IMR-90 (cell line): ENCODE measurements around the gene STING1. TPM values are rescaled to one million over a fixed set of nuclear protein-coding genes. Genes with fewer than 3 reads are reported as not detected.

Experiments used
- ATAC-seq: fragments of 200-7000 bp; cut with Tn5 transposase; 2 replicates; pipeline ENCODE4 v1.9.1; 2020; ENCODE audit warnings: low read depth, mild to moderate bottlenecking, moderate library complexity
- BruUV-seq: library from RNA; stranded (reverse); fragments of 400-500 nt; replicated peaks from 2 replicates; lab custom pipeline; 2021; lab: Mats Ljungman, UMichigan
- CTCF ChIA-PET: fragments of 300-600 bp; formaldehyde crosslinking; extraction: SDS; loops from one replicate; lab custom pipeline; 2021; ENCODE audit warnings: antibody characterized with exemption; lab: Yijun Ruan, JAX
- POLR2A ChIA-PET: fragments of 300-600 bp; sonication (Branson Sonifier 250); formaldehyde crosslinking; loops from one replicate; lab custom pipeline; 2022; ENCODE audit warnings: antibody characterized with exemption; ENCODE audit not compliant: unreplicated experiment; lab: Charles Lee
- DNase-seq: peaks from one replicate; pipeline ENCODE4 v3.0.0; 2013
- H2AFZ ChIP-seq: replicated peaks from 2 replicates; pipeline ENCODE3; 2013; ENCODE audit warnings: low read length, mild to moderate bottlenecking; ENCODE audit not compliant: poor library complexity
- H2AK5ac ChIP-seq: 2 replicates; pipeline ENCODE4 v1.6.1; 2013; ENCODE audit warnings: low read depth, low read length, inconsistent platforms
- H2AK9ac ChIP-seq: replicated peaks from 2 replicates; pipeline ENCODE3; 2013; ENCODE audit warnings: mild to moderate bottlenecking, low read depth, low read length, moderate library complexity; ENCODE audit not compliant: poor library complexity
- H2BK120ac ChIP-seq: 2 replicates; pipeline ENCODE4 v1.6.1; 2013; ENCODE audit warnings: low read depth, low read length, inconsistent platforms
- H2BK15ac ChIP-seq: 3 replicates; pipeline ENCODE4 v1.6.1; 2013; ENCODE audit warnings: low read depth, low read length, inconsistent platforms
- H2BK20ac ChIP-seq: 2 replicates; pipeline ENCODE4 v1.6.1; 2013; ENCODE audit warnings: low read depth, mild to moderate bottlenecking, inconsistent platforms, low read length, moderate library complexity
- H2BK5ac ChIP-seq: 2 replicates; pipeline ENCODE4 v1.6.1; 2013; ENCODE audit warnings: mild to moderate bottlenecking, low read depth, low read length, inconsistent platforms; ENCODE audit not compliant: poor library complexity, severe bottlenecking
- H3K14ac ChIP-seq: replicated peaks from 2 replicates; pipeline ENCODE4 v1.6.1; 2013; ENCODE audit warnings: low read depth, low read length, inconsistent platforms
- H3K18ac ChIP-seq: 2 replicates; pipeline ENCODE4 v1.6.1; 2013; ENCODE audit warnings: low read depth, low read length, control low read depth
- H3K23ac ChIP-seq: 2 replicates; pipeline ENCODE4 v1.6.1; 2013; ENCODE audit warnings: low read depth, low read length, inconsistent platforms
- H3K27ac ChIP-seq: 2 replicates; pipeline ENCODE4 v1.5.1; 2013; ENCODE audit warnings: mild to moderate bottlenecking, control low read depth, low read length; ENCODE audit not compliant: insufficient read depth
- H3K27me3 ChIP-seq: 2 replicates; pipeline ENCODE4 v1.6.1; 2013; ENCODE audit warnings: low read length; ENCODE audit not compliant: control insufficient read depth, insufficient read depth
- H3K36me3 ChIP-seq: 2 replicates; pipeline ENCODE4 v1.6.1; 2013; ENCODE audit warnings: low read length, mixed read lengths; ENCODE audit not compliant: control insufficient read depth, insufficient read depth
- H3K4ac ChIP-seq: 2 replicates; pipeline ENCODE4 v1.6.1; 2013; ENCODE audit warnings: low read depth, low read length, inconsistent platforms
- H3K4me1 ChIP-seq: 2 replicates; pipeline ENCODE4 v1.6.1; 2013; ENCODE audit warnings: low read length, mixed read lengths; ENCODE audit not compliant: control insufficient read depth, insufficient read depth
- H3K4me2 ChIP-seq: 2 replicates; pipeline ENCODE4 v1.6.1; 2013; ENCODE audit warnings: low read depth, mild to moderate bottlenecking, control low read depth, low read length, moderate library complexity
- H3K4me3 ChIP-seq: 2 replicates; pipeline ENCODE4 v1.5.1; 2013; ENCODE audit warnings: low read depth, mild to moderate bottlenecking, control low read depth, low read length, moderate library complexity; ENCODE audit not compliant: insufficient read depth
- H3K56ac ChIP-seq: 2 replicates; pipeline ENCODE4 v1.6.1; 2013; ENCODE audit warnings: low read length, inconsistent platforms; ENCODE audit not compliant: insufficient read depth; ENCODE audit errors: extremely low read depth
- H3K79me1 ChIP-seq, 2 experiments: 2 replicates each; pipeline ENCODE4 v1.6.1; 2013; ENCODE audit warnings: low read length in 2 of 2, inconsistent platforms in 1 of 2, low read depth in 1 of 2
- H3K9ac ChIP-seq: 2 replicates; pipeline ENCODE4 v1.6.1; 2013; ENCODE audit warnings: low read depth, low read length, control low read depth
- H3K9me1 ChIP-seq: 2 replicates; pipeline ENCODE4 v1.6.1; 2013; ENCODE audit warnings: low read length, inconsistent platforms; ENCODE audit not compliant: insufficient read depth
- H3K9me3 ChIP-seq: 2 replicates; pipeline ENCODE4 v1.6.1; 2013; ENCODE audit warnings: low read length; ENCODE audit not compliant: control insufficient read depth, insufficient read depth
- H4K20me1 ChIP-seq: 2 replicates; pipeline ENCODE4 v1.6.1; 2013; ENCODE audit warnings: low read length, inconsistent platforms; ENCODE audit not compliant: insufficient read depth
- H4K5ac ChIP-seq: 2 replicates; pipeline ENCODE4 v1.6.1; 2013; ENCODE audit warnings: mild to moderate bottlenecking, low read depth, low read length, control low read depth
- H4K8ac ChIP-seq, 2 experiments: 2 replicates each; pipeline ENCODE4 v1.6.1; 2013; ENCODE audit warnings: low read depth in 2 of 2, low read length in 2 of 2, control low read depth in 1 of 2, inconsistent platforms in 1 of 2
- H4K91ac ChIP-seq: 2 replicates; pipeline ENCODE4 v1.6.1; 2013; ENCODE audit warnings: low read depth, low read length, inconsistent platforms; ENCODE audit not compliant: insufficient read depth
- BHLHE40 ChIP-seq: fragments of 150-350 bp; IDR thresholded peaks from 2 replicates; pipeline ENCODE4 v1.6.1; 2016; ENCODE audit warnings: mild to moderate bottlenecking, low read depth, low read length
- CEBPB ChIP-seq: IDR thresholded peaks from 2 replicates; pipeline ENCODE4 v1.6.1; 2012; ENCODE audit warnings: low read depth, low read length, improper control_type of control experiment
- CHD1 ChIP-seq: IDR thresholded peaks from 2 replicates; pipeline ENCODE4 v1.6.1; 2012; ENCODE audit warnings: low read depth, low read length, improper control_type of control experiment
- FOS ChIP-seq: fragments of 150-350 bp; IDR thresholded peaks from 2 replicates; pipeline ENCODE4 v1.6.1; 2016; ENCODE audit warnings: low read depth, low read length
- MAFK ChIP-seq: IDR thresholded peaks from 2 replicates; pipeline ENCODE4 v1.6.1; 2012; ENCODE audit warnings: low read depth, low read length, improper control_type of control experiment
- MAZ ChIP-seq: IDR thresholded peaks from 2 replicates; pipeline ENCODE4 v1.6.1; 2012; ENCODE audit warnings: low read depth, mild to moderate bottlenecking, low read length, improper control_type of control experiment, moderate library complexity, borderline replicate concordance
- MXI1 ChIP-seq: IDR thresholded peaks from 2 replicates; pipeline ENCODE4 v1.6.1; 2012; ENCODE audit warnings: low read depth, mild to moderate bottlenecking, low read length, moderate library complexity, borderline replicate concordance
- POLR2A ChIP-seq: IDR thresholded peaks from 2 replicates; pipeline ENCODE4 v1.6.1; 2012; ENCODE audit warnings: mild to moderate bottlenecking, low read depth, low read length
- RAD21 ChIP-seq: IDR thresholded peaks from 2 replicates; pipeline ENCODE4 v1.6.1; 2012; ENCODE audit warnings: low read length, improper control_type of control experiment
- RCOR1 ChIP-seq: IDR thresholded peaks from 2 replicates; pipeline ENCODE4 v1.6.1; 2012; ENCODE audit warnings: mild to moderate bottlenecking, low read length, improper control_type of control experiment; ENCODE audit not compliant: insufficient replicate concordance
- RFX5 ChIP-seq: IDR thresholded peaks from 2 replicates; pipeline ENCODE4 v1.8.0; 2012; ENCODE audit warnings: low read depth, mild to moderate bottlenecking, low read length, moderate library complexity
- SMC3 ChIP-seq: fragments of 150-350 bp; IDR thresholded peaks from 2 replicates; pipeline ENCODE4 v1.6.1; 2016; ENCODE audit warnings: low read depth, mild to moderate bottlenecking, antibody characterized with exemption, low read length, moderate library complexity
- WGBS, 2 experiments: methylation state at CpG; one replicate each; pipeline versions ENCODE4 v1.1.5 to v1.1.7; 2013; ENCODE audit warnings: missing lambda C conversion rate in 2 of 2; ENCODE audit not compliant: insufficient read length in 1 of 2; ENCODE audit errors: extremely low coverage in 2 of 2; 5-methylcytosine and 5-hydroxymethylcytosine counted together
- dilution Hi-C: fragments of 300-500 bp; cut with HindIII; formaldehyde crosslinking; loops from one replicate; pipeline ENCODE4 v1.14.3; 2018; ENCODE audit warnings: low sequenced_read_pairs; ENCODE audit not compliant: unreplicated experiment
- in situ Hi-C: fragments of 300-500 bp; cut with MboI; formaldehyde crosslinking; loops from 3 replicates; pipeline ENCODE4 v1.14.3; 2019; ENCODE audit warnings: low sequenced_read_pairs, inconsistent platforms, mixed read lengths
- intact Hi-C: fragments of 100-400 bp; cut with micrococcal nuclease; formaldehyde crosslinking; loops from 2 replicates; pipeline ENCODE4 v1.10.0; 2022
- polyA plus RNA-seq, 3 experiments: library from polyadenylated mRNA; depleted of rRNA; stranded (reverse); fragments of >200 nt; gene quantifications; 2 replicates each; pipeline ENCODE4 v1.2.3, GENCODE V29; 2012; ENCODE audit warnings: low replicate concordance in 1 of 3
- total RNA-seq: library from RNA; depleted of rRNA; stranded (reverse); fragments of >200 nt; gene quantifications from 2 replicates; pipeline ENCODE4 v1.2.3, GENCODE V29; 2012
- TF ChIP-seq, protein P1 (sequence below): fragments of 150-350 bp; IDR thresholded peaks from 2 replicates; pipeline ENCODE4 v1.6.1; 2016; ENCODE audit warnings: low read depth, mild to moderate bottlenecking, low read length, moderate library complexity, borderline replicate concordance
- TF ChIP-seq, protein P2 (sequence below): fragments of 150-350 bp; IDR thresholded peaks from 2 replicates; pipeline ENCODE4 v1.6.1; 2017; ENCODE audit warnings: mild to moderate bottlenecking, antibody characterized with exemption, low read length, low read depth
- TF ChIP-seq, protein P3 (sequence below): conservative IDR thresholded peaks from 2 replicates; pipeline ENCODE4 v1.5.1; 2012; ENCODE audit warnings: mild to moderate bottlenecking, low read depth, low read length, improper control_type of control experiment

Gene STING1
- total and polyA plus RNA-seq, 2 of the 4 experiments (the other 2 are of a cell fraction) = 18.6 to 63.5 TPM

DNA sequence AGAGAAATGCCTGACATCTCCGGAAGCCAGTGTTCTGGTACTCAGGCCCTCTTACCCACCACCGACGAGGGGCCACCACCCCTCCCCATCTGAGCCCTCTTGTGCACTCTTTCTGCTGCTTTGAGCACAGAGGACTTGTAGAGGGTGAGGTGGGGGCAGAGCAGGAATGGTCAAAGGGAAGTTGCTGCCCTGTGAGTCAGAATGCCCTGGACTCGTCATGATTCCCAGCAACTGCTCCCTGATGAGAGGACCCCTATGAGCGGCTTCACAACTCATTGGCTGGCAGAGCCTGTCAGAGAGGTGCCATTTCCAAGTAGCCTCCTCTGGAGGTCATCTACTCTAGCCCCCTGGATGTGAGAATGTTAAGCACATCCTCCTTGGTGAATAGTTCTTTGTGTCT lies 20.9 kb downstream of the STING1 start:
- peak overlapping the region; percentile 82; the same call in 1 of the 2 replicates for H3K18ac ChIP-seq
- H3K4ac ChIP-seq = peak overlapping the region; percentile 85
- H2AK9ac ChIP-seq = peak overlapping the region; percentile 81
- H3K4me2 ChIP-seq = peak overlapping the region; percentile 56; the same call in 1 of the 2 replicates
- peak overlapping the region; percentile 42 to 72 for H4K8ac ChIP-seq
- H3K27ac ChIP-seq = peak overlapping the region; percentile 6; the same call in 1 of the 2 replicates
- WGBS, 2 experiments = no CpG with 5 or more reads among the region's 5 CpGs
- peak overlapping the region; percentile 81 for H3K14ac ChIP-seq
- peak overlapping the region; percentile 77; the same call in 1 of the 2 replicates for H3K23ac ChIP-seq
- in situ Hi-C loops (no loop called here), intact Hi-C loops (no loop called here), dilution Hi-C loops (no loop called here)
- peak overlapping the region; percentile 46; the same call in 1 of the 2 replicates for H4K5ac ChIP-seq
- H3K4me3 ChIP-seq = no peak overlapping the region
- ChIA-PET POLR2A (no interaction called here), CTCF (no interaction called here)
- no TSS peak for BruUV-seq
- no peaks in the 10 kb centered on the region; a peak in 1 of 4 replicates for H3K79me1 ChIP-seq
- peak overlapping the region; percentile 78 for H2BK5ac ChIP-seq
- peaks cover 23% of the 10 kb centered on the region for H3K4me1 ChIP-seq
- H4K20me1 ChIP-seq = no peaks in the 10 kb centered on the region
- peak overlapping the region; percentile 76 for H2AFZ ChIP-seq
- H3K9me3 ChIP-seq = no peaks in the 10 kb centered on the region
- TF ChIP-seq POLR2A (no peak), MAZ (peak; percentile 69; the same call in 1 of the 2 replicates), CEBPB (no peak), RFX5 (no peak), RCOR1 (no peak), BHLHE40 (no peak), SMC3 (no peak), MAFK (no peak), MXI1 (no peak), RAD21 (no peak), FOS (peak; percentile 26; the same call in 1 of the 2 replicates), CHD1 (no peak)
- TF ChIP-seq, protein P1, sequence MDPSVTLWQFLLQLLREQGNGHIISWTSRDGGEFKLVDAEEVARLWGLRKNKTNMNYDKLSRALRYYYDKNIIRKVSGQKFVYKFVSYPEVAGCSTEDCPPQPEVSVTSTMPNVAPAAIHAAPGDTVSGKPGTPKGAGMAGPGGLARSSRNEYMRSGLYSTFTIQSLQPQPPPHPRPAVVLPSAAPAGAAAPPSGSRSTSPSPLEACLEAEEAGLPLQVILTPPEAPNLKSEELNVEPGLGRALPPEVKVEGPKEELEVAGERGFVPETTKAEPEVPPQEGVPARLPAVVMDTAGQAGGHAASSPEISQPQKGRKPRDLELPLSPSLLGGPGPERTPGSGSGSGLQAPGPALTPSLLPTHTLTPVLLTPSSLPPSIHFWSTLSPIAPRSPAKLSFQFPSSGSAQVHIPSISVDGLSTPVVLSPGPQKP = no peak
- TF ChIP-seq, protein P2, sequence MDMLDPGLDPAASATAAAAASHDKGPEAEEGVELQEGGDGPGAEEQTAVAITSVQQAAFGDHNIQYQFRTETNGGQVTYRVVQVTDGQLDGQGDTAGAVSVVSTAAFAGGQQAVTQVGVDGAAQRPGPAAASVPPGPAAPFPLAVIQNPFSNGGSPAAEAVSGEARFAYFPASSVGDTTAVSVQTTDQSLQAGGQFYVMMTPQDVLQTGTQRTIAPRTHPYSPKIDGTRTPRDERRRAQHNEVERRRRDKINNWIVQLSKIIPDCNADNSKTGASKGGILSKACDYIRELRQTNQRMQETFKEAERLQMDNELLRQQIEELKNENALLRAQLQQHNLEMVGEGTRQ = no peak
- TF ChIP-seq, protein P3, sequence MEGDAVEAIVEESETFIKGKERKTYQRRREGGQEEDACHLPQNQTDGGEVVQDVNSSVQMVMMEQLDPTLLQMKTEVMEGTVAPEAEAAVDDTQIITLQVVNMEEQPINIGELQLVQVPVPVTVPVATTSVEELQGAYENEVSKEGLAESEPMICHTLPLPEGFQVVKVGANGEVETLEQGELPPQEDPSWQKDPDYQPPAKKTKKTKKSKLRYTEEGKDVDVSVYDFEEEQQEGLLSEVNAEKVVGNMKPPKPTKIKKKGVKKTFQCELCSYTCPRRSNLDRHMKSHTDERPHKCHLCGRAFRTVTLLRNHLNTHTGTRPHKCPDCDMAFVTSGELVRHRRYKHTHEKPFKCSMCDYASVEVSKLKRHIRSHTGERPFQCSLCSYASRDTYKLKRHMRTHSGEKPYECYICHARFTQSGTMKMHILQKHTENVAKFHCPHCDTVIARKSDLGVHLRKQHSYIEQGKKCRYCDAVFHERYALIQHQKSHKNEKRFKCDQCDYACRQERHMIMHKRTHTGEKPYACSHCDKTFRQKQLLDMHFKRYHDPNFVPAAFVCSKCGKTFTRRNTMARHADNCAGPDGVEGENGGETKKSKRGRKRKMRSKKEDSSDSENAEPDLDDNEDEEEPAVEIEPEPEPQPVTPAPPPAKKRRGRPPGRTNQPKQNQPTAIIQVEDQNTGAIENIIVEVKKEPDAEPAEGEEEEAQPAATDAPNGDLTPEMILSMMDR = no peak; the same call in 1 of the 2 replicates
- peak overlapping the region; percentile 82 for H2AK5ac ChIP-seq
- H2BK20ac ChIP-seq = peak overlapping the region; percentile 87
- peak; percentile 89 for ATAC-seq
- H4K91ac ChIP-seq = peak overlapping the region; percentile 79
- peak overlapping the region; percentile 84 for H2BK120ac ChIP-seq
- H3K36me3 ChIP-seq = no peaks in the 10 kb centered on the region
- no peak overlapping the region for H3K56ac ChIP-seq
- DNase-seq = peak; percentile 79
- H3K9ac ChIP-seq = no peak overlapping the region
- peak overlapping the region; percentile 79; the same call in 2 of the 3 replicates for H2BK15ac ChIP-seq
- peaks cover 25% of the 10 kb centered on the region for H3K9me1 ChIP-seq
- H3K27me3 ChIP-seq = no peaks in the 10 kb centered on the region
